GDM1 (cell line): ENCODE measurements around the gene ERGIC1.
A peak's percentile ranks its signal among the peaks of the same experiment; 100 is the strongest.
"Not testable (repeated sequence)": the region's sequence is repeated elsewhere in the genome, so short reads cannot be mapped to it uniquely, and the experiment has no call there.

Experiments
- DNase-seq: peaks from one replicate; lab custom pipeline; 2025; lab: John Stamatoyannopoulos, UW

ERGIC1 gene

GRCh38 chr5:172801179-172801671, 32.8 kb upstream of the ERGIC1 start:
- DNase-seq: no peak

GRCh38 chr5:172802112-172802511, 31.9 kb upstream of the ERGIC1 start:
- DNase-seq: no peak

- no peak for DNase-seq
Observed at GRCh38 chr5:172802567-172803176, 31.4 kb upstream of the ERGIC1 start.

GRCh38 chr5:172805018-172805683, 28.9 kb upstream of the ERGIC1 start:
- DNase-seq: no peak

- no peak for DNase-seq
Observed at GRCh38 chr5:172805736-172806255, 28.3 kb upstream of the ERGIC1 start.

GRCh38 chr5:172806897-172807672, 27.0 kb upstream of the ERGIC1 start:
- peak; percentile 85 for DNase-seq

- DNase-seq: no peak
Observed at GRCh38 chr5:172807766-172808311, 26.2 kb upstream of the ERGIC1 start.

- DNase-seq: no peak
Observed at GRCh38 chr5:172809774-172810173, 24.3 kb upstream of the ERGIC1 start.

- not testable (repeated sequence) for DNase-seq
Observed at GRCh38 chr5:172810996-172811395, 23.1 kb upstream of the ERGIC1 start.

- DNase-seq: no peak
Observed at GRCh38 chr5:172815631-172816030, 18.4 kb upstream of the ERGIC1 start.

- no peak for DNase-seq
Observed at GRCh38 chr5:172816925-172817562, 17.0 kb upstream of the ERGIC1 start.

- DNase-seq: no peak
Observed at GRCh38 chr5:172817664-172818063, 16.4 kb upstream of the ERGIC1 start.

- no peak for DNase-seq
Observed at GRCh38 chr5:172818081-172818480, 16.0 kb upstream of the ERGIC1 start.

GRCh38 chr5:172819569-172819968, 14.5 kb upstream of the ERGIC1 start:
- no peak for DNase-seq

GRCh38 chr5:172820046-172820767, 13.8 kb upstream of the ERGIC1 start:
- DNase-seq: no peak

- DNase-seq: no peak
Observed at GRCh38 chr5:172821340-172821985, 12.6 kb upstream of the ERGIC1 start.

- DNase-seq: no peak
Observed at GRCh38 chr5:172823840-172824362, 10.2 kb upstream of the ERGIC1 start.

GRCh38 chr5:172825610-172826204, 8.3 kb upstream of the ERGIC1 start:
- no peak for DNase-seq

GRCh38 chr5:172827841-172828240, 6.2 kb upstream of the ERGIC1 start:
- DNase-seq: no peak

- DNase-seq: no peak
Observed at GRCh38 chr5:172828911-172829431, 5.1 kb upstream of the ERGIC1 start.
